Measurements from ENCODE around the gene GABBR2. TPM values are rescaled to one million over a fixed set of nuclear protein-coding genes. Genes with fewer than 3 reads are reported as not detected.

Gene GABBR2
- total RNA-seq, 1 experiment from 2014 or later = not detected

GRCh38 chr9:98370300-98370975, 338.3 kb downstream of the GABBR2 start:
- Mint-ChIP-seq H3K4me3 (ENCODE audit: unreplicated experiment) (no peak overlapping the region), H3K4me1 (ENCODE audit: insufficient read depth, unreplicated experiment) (no peaks in the 10 kb centered on the region), H3K27ac (ENCODE audit: low read depth, unreplicated experiment) (no peak overlapping the region), H3K36me3 (ENCODE audit: insufficient read depth, unreplicated experiment) (no peaks in the 10 kb centered on the region), H3K9me3 (ENCODE audit: unreplicated experiment) (peaks cover 2% of the 10 kb centered on the region), H3K27me3 (ENCODE audit: insufficient read depth, unreplicated experiment) (no peaks in the 10 kb centered on the region)
- no peak for DNase-seq (ENCODE audit: unreplicated experiment)
- no peak for TF ChIP-seq CTCF (IDR thresholded peaks at IDR 0.05; ENCODE audit: unreplicated experiment)
- ChIA-PET CTCF (interaction anchor here (0.6 to 1.0 kb wide), 2 partner anchors 54 to 80 kb away, joined by 3 to 7 read pairs; no protein-coding TSS in a partner anchor), POLR2A (no interaction called here)
- intact Hi-C loops (cut with micrococcal nuclease) = no loop called here
- no TSS peak for BruUV-seq (replicated peaks)

DNA sequence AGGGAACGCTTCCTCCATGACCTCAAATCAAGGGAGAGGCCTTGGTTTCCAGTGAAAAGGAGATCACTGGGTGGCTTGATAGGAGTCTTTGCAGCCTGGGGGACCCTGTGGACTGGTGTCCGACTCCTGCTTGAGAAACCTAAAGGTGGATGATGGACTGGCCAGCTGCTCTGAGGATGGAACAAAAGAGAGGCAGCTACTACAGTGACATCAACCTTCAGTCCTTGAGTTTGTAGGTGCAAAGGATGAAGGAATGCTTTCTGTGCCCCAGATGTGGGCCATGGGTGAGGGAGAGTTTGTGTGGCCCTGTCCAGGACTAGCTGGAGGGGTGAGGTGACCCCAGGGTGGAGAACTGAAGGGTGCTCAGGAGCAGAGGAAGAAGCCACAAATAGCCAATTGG, 338.8 kb downstream of the GABBR2 start:
- Mint-ChIP-seq H3K9me3 (ENCODE audit: unreplicated experiment) (peaks cover 8% of the 10 kb centered on the region), H3K36me3 (ENCODE audit: insufficient read depth, unreplicated experiment) (no peaks in the 10 kb centered on the region), H3K4me3 (ENCODE audit: unreplicated experiment) (no peak overlapping the region), H3K4me1 (ENCODE audit: insufficient read depth, unreplicated experiment) (no peaks in the 10 kb centered on the region), H3K27me3 (ENCODE audit: insufficient read depth, unreplicated experiment) (no peaks in the 10 kb centered on the region), H3K27ac (ENCODE audit: low read depth, unreplicated experiment) (no peak overlapping the region)
- ChIA-PET POLR2A (no interaction called here), CTCF (interaction anchor here (0.6 to 1.0 kb wide), 2 partner anchors 54 to 80 kb away, joined by 3 to 7 read pairs; no protein-coding TSS in a partner anchor)
- BruUV-seq (replicated peaks) = no TSS peak
- intact Hi-C loops (cut with micrococcal nuclease) = no loop called here
- TF ChIP-seq CTCF (IDR thresholded peaks at IDR 0.05; ENCODE audit: unreplicated experiment) = no peak
- DNase-seq (ENCODE audit: unreplicated experiment) = no peak

- no peak for DNase-seq (ENCODE audit: unreplicated experiment)
- H3K36me3 Mint-ChIP-seq (ENCODE audit: insufficient read depth, unreplicated experiment) = no peaks in the 10 kb centered on the region
- TF ChIP-seq CTCF (IDR thresholded peaks at IDR 0.05; ENCODE audit: unreplicated experiment) = no peak
- intact Hi-C loops (cut with micrococcal nuclease) = no loop called here
- no peaks in the 10 kb centered on the region for H3K4me1 Mint-ChIP-seq (ENCODE audit: insufficient read depth, unreplicated experiment)
- no peak overlapping the region for H3K4me3 Mint-ChIP-seq (ENCODE audit: unreplicated experiment)
- no TSS peak for BruUV-seq (replicated peaks)
- POLR2A ChIA-PET = no interaction called here
- H3K27ac Mint-ChIP-seq (ENCODE audit: low read depth, unreplicated experiment) = no peak overlapping the region
- no peaks in the 10 kb centered on the region for H3K27me3 Mint-ChIP-seq (ENCODE audit: insufficient read depth, unreplicated experiment)
- peaks cover 8% of the 10 kb centered on the region for H3K9me3 Mint-ChIP-seq (ENCODE audit: unreplicated experiment)
- CTCF ChIA-PET = interaction anchor here (1.0 kb wide), 1 partner anchor 53 kb away, joined by 3 read pairs; no protein-coding TSS in a partner anchor
These were observed 339.3 kb downstream of the GABBR2 start for GRCh38 chr9:98369471-98369870.

GRCh38 chr9:98369066-98369425, 339.7 kb downstream of the GABBR2 start:
- DNase-seq (ENCODE audit: unreplicated experiment) = no peak
- Mint-ChIP-seq H3K36me3 (ENCODE audit: insufficient read depth, unreplicated experiment) (no peaks in the 10 kb centered on the region), H3K27me3 (ENCODE audit: insufficient read depth, unreplicated experiment) (no peaks in the 10 kb centered on the region), H3K4me3 (ENCODE audit: unreplicated experiment) (no peak overlapping the region), H3K27ac (ENCODE audit: low read depth, unreplicated experiment) (no peak overlapping the region), H3K4me1 (ENCODE audit: insufficient read depth, unreplicated experiment) (no peaks in the 10 kb centered on the region), H3K9me3 (ENCODE audit: unreplicated experiment) (peaks cover 8% of the 10 kb centered on the region)
- ChIA-PET CTCF (no interaction called here), POLR2A (no interaction called here)
- intact Hi-C loops (cut with micrococcal nuclease) = no loop called here
- TF ChIP-seq CTCF (IDR thresholded peaks at IDR 0.05; ENCODE audit: unreplicated experiment) = no peak
- BruUV-seq (replicated peaks) = no TSS peak

Measured in MCF 10A (cell line).